Uterus (tissue), 3 donors: ENCODE results near the gene MTCL3.

Experiments used
- DNase-seq, 2 donors: peaks; one replicate each; pipeline ENCODE4 v3.0.0-alpha.2; 2019 to 2020
- H3K27ac ChIP-seq, 2 donors: fragments of 200-600 bp; sonication (generic); 1 replicate in 1 of 2; 2 replicates in 1 of 2; pipeline ENCODE4 v1.5.1; 2016 to 2018
- H3K27me3 ChIP-seq, 2 donors: fragments of 200-600 bp; sonication (generic); one replicate each; pipeline ENCODE4 v1.5.1; 2018 to 2019; ENCODE audit warnings: control low read depth in 1 of 2
- H3K36me3 ChIP-seq, 2 donors: fragments of 200-600 bp; sonication (generic); one replicate each; pipeline ENCODE4 v1.5.1; 2019; ENCODE audit warnings: control low read depth in 1 of 2
- H3K4me1 ChIP-seq, 2 donors: fragments of 200-600 bp; sonication (generic); one replicate each; pipeline ENCODE4 v1.5.1; 2018 to 2019; ENCODE audit warnings: control low read depth in 1 of 2
- H3K4me3 ChIP-seq, 2 donors: fragments of 200-600 bp; sonication (generic); 1 replicate in 1 of 2; 2 replicates in 1 of 2; pipeline ENCODE4 v1.5.1; 2018 to 2019; ENCODE audit warnings: mild to moderate bottlenecking in 1 of 2
- H3K9me3 ChIP-seq, 2 donors: fragments of 200-600 bp; sonication (generic); one replicate each; pipeline ENCODE4 v1.5.1; 2019; ENCODE audit warnings: control low read depth in 1 of 2
- CTCF ChIP-seq, 4 experiments: fragments of 200-600 bp in 2 of 4; fragments of 450-650 bp in 2 of 4; sonication (generic) in 2 of 4; IDR thresholded peaks; one replicate each; pipeline ENCODE4 v1.5.1; 2016 to 2019; ENCODE audit warnings: antibody characterized with exemption in 4 of 4, mild to moderate bottlenecking in 2 of 4, moderate library complexity in 1 of 4
- POLR2A ChIP-seq, 2 donors: fragments of 450-650 bp; IDR thresholded peaks; one replicate each; pipeline ENCODE4 v1.6.1; 2016; ENCODE audit warnings: antibody characterized with exemption in 2 of 2, mild to moderate bottlenecking in 1 of 2, moderate library complexity in 1 of 2
- intact Hi-C: fragments of 100-400 bp; cut with DNase I; formaldehyde crosslinking; loops from one replicate; pipeline ENCODE4 v1.15.1; 2023; ENCODE audit warnings: low total_unique reads
- donor health status: DM: yes; HTN: yes; CAD: no.

MTCL3 gene

DNA sequence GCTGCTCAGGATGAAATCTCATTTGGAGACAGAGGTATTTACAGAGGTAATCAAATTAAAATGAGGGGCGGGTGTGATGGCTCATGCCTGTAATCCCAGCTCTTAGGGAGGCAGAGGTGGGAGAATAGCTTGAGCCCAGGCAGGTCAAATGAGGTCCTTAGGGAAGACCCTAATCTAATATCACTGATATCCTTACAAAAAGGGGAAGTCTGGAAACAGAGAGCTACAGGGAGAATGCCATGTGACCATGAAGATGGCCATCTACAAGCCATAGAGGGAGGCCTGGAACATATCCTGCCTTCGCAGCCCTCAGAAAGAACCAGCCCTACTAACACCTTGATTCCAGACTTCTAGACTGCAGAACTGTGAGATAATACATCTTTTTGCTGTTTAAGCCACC lies 8.3 kb downstream of the MTCL3 start:
- Histone ChIP-seq H3K27ac (no peak overlapping the region), H3K4me1 (no peaks in the 10 kb centered on the region), H3K4me3 (no peak overlapping the region), H3K9me3 (no peaks in the 10 kb centered on the region), H3K27me3 (no peaks in the 10 kb centered on the region), H3K36me3 (no peaks in the 10 kb centered on the region)
- DNase-seq: no peak
- intact Hi-C loops: no loop called here
- TF ChIP-seq POLR2A (IDR thresholded peaks at IDR 0.05): no peak
- TF ChIP-seq CTCF (IDR thresholded peaks at IDR 0.05): no peak

GRCh38 chr6:127506894-127507293 lies 12.2 kb downstream of the MTCL3 start:
- Histone ChIP-seq H3K4me1 (no peaks in the 10 kb centered on the region), H3K27ac (no peak overlapping the region), H3K36me3 (no peaks in the 10 kb centered on the region), H3K9me3 (no peaks in the 10 kb centered on the region), H3K4me3 (no peak overlapping the region), H3K27me3 (no peaks in the 10 kb centered on the region)
- no peak for DNase-seq
- TF ChIP-seq CTCF (IDR thresholded peaks at IDR 0.05) (no peak), POLR2A (IDR thresholded peaks at IDR 0.05) (no peak)
- intact Hi-C loops: no loop called here

DNA sequence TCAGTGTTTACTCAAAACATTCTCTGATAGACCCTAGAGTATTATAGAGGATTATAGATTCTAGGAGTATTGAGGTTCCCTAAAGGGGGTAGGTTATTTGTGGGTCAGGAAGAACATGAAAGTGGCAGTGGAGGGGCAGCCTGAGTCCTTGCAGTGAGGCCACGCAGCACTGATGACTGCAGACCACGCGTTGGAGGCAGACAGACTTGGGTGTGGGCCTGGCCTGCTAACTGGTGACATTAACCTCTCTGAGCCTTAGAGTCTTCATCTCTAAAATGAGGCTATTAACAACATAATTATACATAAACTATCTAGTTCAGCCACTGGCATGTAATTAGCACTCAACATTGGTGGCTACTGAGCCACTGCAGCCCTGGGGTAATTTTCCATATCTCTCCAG lies 16.1 kb downstream of the MTCL3 start:
- TF ChIP-seq POLR2A (IDR thresholded peaks at IDR 0.05) (no peak), CTCF (IDR thresholded peaks at IDR 0.05) (no peak)
- H3K27ac ChIP-seq: no peak overlapping the region
- no peaks in the 10 kb centered on the region for H3K27me3 ChIP-seq

DNA sequence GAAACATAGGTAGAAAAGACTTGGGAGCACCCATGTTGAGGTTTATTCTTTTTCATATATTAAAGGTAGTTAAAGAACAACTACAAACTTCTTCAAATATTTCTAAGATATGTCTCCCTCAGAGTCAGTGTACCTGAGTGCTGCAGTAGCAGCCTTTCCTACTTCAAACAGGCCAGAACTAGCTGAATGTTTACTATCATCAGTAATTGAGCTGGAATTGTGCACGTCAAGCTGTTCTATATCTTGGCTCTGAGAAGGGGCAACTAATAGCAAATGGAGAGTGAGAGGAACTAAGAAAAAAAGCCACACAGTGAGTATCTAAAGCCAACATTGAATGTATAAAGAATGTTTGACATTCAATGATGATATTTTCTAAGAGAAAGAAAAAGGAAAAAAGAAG lies 21.7 kb downstream of the MTCL3 start:
- no peak for DNase-seq
- no peak overlapping the region for H3K27ac ChIP-seq
- no peaks in the 10 kb centered on the region for H3K4me1 ChIP-seq
- H3K9me3 ChIP-seq: no peaks in the 10 kb centered on the region
- no peak overlapping the region for H3K4me3 ChIP-seq
- intact Hi-C loops: no loop called here
- no peaks in the 10 kb centered on the region for H3K36me3 ChIP-seq
- TF ChIP-seq CTCF (IDR thresholded peaks at IDR 0.05): no peak
- TF ChIP-seq POLR2A (IDR thresholded peaks at IDR 0.05): no peak
- no peaks in the 10 kb centered on the region for H3K27me3 ChIP-seq

More for the DNA sequence above, 16.1 kb downstream of the MTCL3 start:
- no peaks in the 10 kb centered on the region for H3K36me3 ChIP-seq
- no peak overlapping the region for H3K4me3 ChIP-seq
- DNase-seq: no peak
- intact Hi-C loops: no loop called here
- no peaks in the 10 kb centered on the region for H3K4me1 ChIP-seq
- H3K9me3 ChIP-seq: no peaks in the 10 kb centered on the region

- Histone ChIP-seq H3K4me1 (no peaks in the 10 kb centered on the region), H3K27me3 (no peaks in the 10 kb centered on the region), H3K4me3 (no peak overlapping the region), H3K27ac (no peak overlapping the region), H3K9me3 (no peaks in the 10 kb centered on the region), H3K36me3 (no peaks in the 10 kb centered on the region)
- intact Hi-C loops: no loop called here
- no peak for TF ChIP-seq CTCF (IDR thresholded peaks at IDR 0.05)
- no peak for DNase-seq
Observed at GRCh38 chr6:127496471-127496870, 22.7 kb downstream of the MTCL3 start.
